NCI-H748 treated with DMSO at 0.1 percent for 48 hours (cell line): ENCODE data around the gene PLS3.
A peak's percentile ranks its signal among the peaks of the same experiment; 100 is the strongest.
"Not testable (repeated sequence)": the region's sequence is repeated elsewhere in the genome, so short reads cannot be mapped to it uniquely, and the experiment has no call there.

Experiments used
- DNase-seq: peaks from one replicate; lab custom pipeline; 2025; lab: John Stamatoyannopoulos, UW

Gene PLS3

GRCh38 chrX:115606861-115607260, 45.9 kb downstream of the PLS3 start:
- DNase-seq: no peak

- no peak for DNase-seq
These were observed 48.6 kb downstream of the PLS3 start for GRCh38 chrX:115609621-115610020.

GRCh38 chrX:115616943-115617563, 56.1 kb downstream of the PLS3 start:
- DNase-seq: no peak

GRCh38 chrX:115622534-115622933, 61.6 kb downstream of the PLS3 start:
- DNase-seq: no peak

- no peak for DNase-seq
These were observed 63.9 kb downstream of the PLS3 start for GRCh38 chrX:115624916-115625315.

- DNase-seq: no peak
These were observed 64.8 kb downstream of the PLS3 start for GRCh38 chrX:115625572-115626301.

- no peak for DNase-seq
These were observed 69.2 kb downstream of the PLS3 start for GRCh38 chrX:115630204-115630603.

GRCh38 chrX:115632455-115632854, 71.5 kb downstream of the PLS3 start:
- DNase-seq: no peak

GRCh38 chrX:115633397-115633796, 72.4 kb downstream of the PLS3 start:
- not testable (repeated sequence) for DNase-seq

GRCh38 chrX:115639334-115639880, 78.4 kb downstream of the PLS3 start:
- no peak for DNase-seq

GRCh38 chrX:115642311-115642710, 81.3 kb downstream of the PLS3 start:
- no peak for DNase-seq

- DNase-seq: peak; percentile 14
These were observed 82.0 kb downstream of the PLS3 start for GRCh38 chrX:115642895-115643530.

- not testable (repeated sequence) for DNase-seq
These were observed 83.4 kb downstream of the PLS3 start for GRCh38 chrX:115644397-115644796.

GRCh38 chrX:115649461-115650063, 88.6 kb downstream of the PLS3 start:
- no peak for DNase-seq

GRCh38 chrX:115650449-115650848, 89.5 kb downstream of the PLS3 start:
- no peak for DNase-seq

GRCh38 chrX:115650916-115651315, 89.9 kb downstream of the PLS3 start:
- DNase-seq: peak; percentile 17

- DNase-seq: no peak
These were observed 91.2 kb downstream of the PLS3 start for GRCh38 chrX:115652221-115652620.

- no peak for DNase-seq
These were observed 104.1 kb downstream of the PLS3 start for GRCh38 chrX:115665122-115665521.

GRCh38 chrX:115679460-115679859, 118.5 kb downstream of the PLS3 start:
- peak; percentile 12 for DNase-seq

- DNase-seq: no peak
These were observed 126.6 kb downstream of the PLS3 start for GRCh38 chrX:115687595-115687994.

GRCh38 chrX:115689931-115690330, 129.0 kb downstream of the PLS3 start:
- no peak for DNase-seq

- peak; percentile 46 for DNase-seq
These were observed 129.7 kb downstream of the PLS3 start for GRCh38 chrX:115690511-115691216.
